Right lobe of liver (tissue), 4 donors: ENCODE results near the gene NFKBIL1.

ENCODE experiments used
- CTCF ChIP-seq, 4 donors: fragments of 200-600 bp in 3 of 4; fragments of 450-650 bp in 1 of 4; IDR thresholded peaks; one replicate each; pipeline versions ENCODE4 v1.5.1 to v1.8.0; 2016 to 2022; ENCODE audit warnings: antibody characterized with exemption in 4 of 4, mild to moderate bottlenecking in 2 of 4
- POLR2A ChIP-seq: fragments of 450-650 bp; IDR thresholded peaks from one replicate; pipeline ENCODE4 v1.6.1; 2017; ENCODE audit warnings: antibody characterized with exemption, mild to moderate bottlenecking
- donor health status: DM: no; HTN: no; CAD: no.
- donor health status: DM: no; HTN: no; CAD: no.
- donor health status: DM: no; HTN: yes; CAD: no.

GRCh38 chr6:31535538-31536324 lies 11.7 kb upstream of the NFKBIL1 start:
- no peak for TF ChIP-seq CTCF (IDR thresholded peaks at IDR 0.05)
- TF ChIP-seq POLR2A: no peak
